MM.1S (cell line): ENCODE data around the gene TEX14.

Experiments
- DNase-seq: peaks from one replicate; pipeline ENCODE4 v3.0.0-alpha.2; 2015
- H2AFZ ChIP-seq: fragments of 300-600 bp; sonication (generic); 2 replicates; pipeline ENCODE4 v1.6.0; 2016; ENCODE audit warnings: antibody characterized with exemption, low read length
- H3F3A ChIP-seq: fragments of 300-600 bp; sonication (generic); 2 replicates; pipeline ENCODE4 v1.6.1; 2016; ENCODE audit warnings: mild to moderate bottlenecking, antibody characterized with exemption, low read length, moderate library complexity, mixed read lengths; ENCODE audit not compliant: insufficient read depth
- H3K27ac ChIP-seq: fragments of 300-600 bp; sonication (generic); 2 replicates; pipeline ENCODE4 v1.5.1; 2016; ENCODE audit warnings: mild to moderate bottlenecking, low read length
- H3K27me3 ChIP-seq: fragments of 300-600 bp; sonication (generic); replicated peaks from 2 replicates; pipeline ENCODE4 v1.6.0; 2016; ENCODE audit warnings: low read length; ENCODE audit not compliant: insufficient read depth
- H3K36me3 ChIP-seq: fragments of 300-600 bp; sonication (generic); replicated peaks from 2 replicates; pipeline ENCODE4 v1.6.1; 2016; ENCODE audit warnings: mild to moderate bottlenecking, low read length, mixed read lengths; ENCODE audit not compliant: insufficient read depth
- H3K4me1 ChIP-seq: fragments of 300-600 bp; sonication (generic); 2 replicates; pipeline ENCODE4 v1.6.1; 2016; ENCODE audit warnings: low read length, mixed read lengths
- H3K4me2 ChIP-seq: fragments of 300-600 bp; sonication (generic); 2 replicates; pipeline ENCODE4 v1.6.0; 2016; ENCODE audit warnings: low read depth, low read length
- H3K4me3 ChIP-seq: fragments of 300-600 bp; sonication (generic); 2 replicates; pipeline ENCODE4 v1.5.1; 2016; ENCODE audit warnings: low read length, mixed read lengths
- H3K79me2 ChIP-seq: fragments of 300-600 bp; sonication (generic); 2 replicates; pipeline ENCODE4 v1.6.1; 2016; ENCODE audit warnings: mixed run types, low read length, mixed read lengths
- H3K9ac ChIP-seq: fragments of 300-600 bp; sonication (generic); 2 replicates; pipeline ENCODE4 v1.6.1; 2016; ENCODE audit warnings: low read length, mixed read lengths
- H3K9me2 ChIP-seq: fragments of 300-600 bp; sonication (generic); replicated peaks from 2 replicates; pipeline ENCODE4 v1.6.1; 2016; ENCODE audit warnings: mild to moderate bottlenecking, low read length, mixed read lengths; ENCODE audit not compliant: insufficient read depth
- H3K9me3 ChIP-seq: fragments of 300-600 bp; sonication (generic); replicated peaks from 2 replicates; pipeline ENCODE4 v1.6.1; 2016; ENCODE audit warnings: mild to moderate bottlenecking, low read length, mixed read lengths; ENCODE audit not compliant: insufficient read depth
- H4K20me1 ChIP-seq: fragments of 300-600 bp; sonication (generic); 2 replicates; pipeline ENCODE4 v1.6.1; 2016; ENCODE audit warnings: mild to moderate bottlenecking, low read length, moderate library complexity, mixed read lengths; ENCODE audit not compliant: insufficient read depth
- EZH2 ChIP-seq: fragments of 300-600 bp; sonication (generic); optimal IDR thresholded peaks from 2 replicates; pipeline ENCODE3; 2017; ENCODE audit warnings: low read depth, mild to moderate bottlenecking, antibody characterized with exemption, low read length, mixed read lengths
- EZH2phosphoT487 ChIP-seq: fragments of 300-600 bp; sonication (generic); IDR thresholded peaks from 2 replicates; pipeline ENCODE4 v1.6.1; 2018; ENCODE audit warnings: antibody characterized with exemption, low read length
- TF ChIP-seq, protein P1 (sequence below): fragments of 300-600 bp; sonication (generic); IDR thresholded peaks from 2 replicates; pipeline ENCODE4 v1.5.1; 2016; ENCODE audit warnings: antibody characterized with exemption, low read length, mixed read lengths

The TEX14 gene

DNA sequence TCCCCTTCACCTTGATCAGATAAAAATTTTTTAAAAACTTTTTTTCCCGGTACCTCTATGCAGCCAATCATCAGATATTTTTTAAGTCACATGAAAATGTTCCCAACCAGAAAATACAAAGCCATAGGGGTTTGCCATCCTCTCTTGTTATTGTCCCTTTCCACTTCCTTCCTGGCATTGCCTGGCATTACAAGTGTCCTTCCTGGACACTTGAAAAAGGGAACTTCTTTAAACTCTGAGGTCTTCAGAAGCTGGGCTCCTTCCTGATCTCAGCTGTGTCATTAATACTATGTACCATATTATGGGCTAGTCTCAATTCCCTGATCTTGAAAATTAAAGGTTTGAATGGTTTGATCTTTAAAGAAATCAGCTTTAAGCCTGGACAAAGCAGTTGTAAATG, 64.9 kb downstream of the TEX14 start:
- H3K4me1 ChIP-seq: peaks cover 51% of the 10 kb centered on the region

DNA sequence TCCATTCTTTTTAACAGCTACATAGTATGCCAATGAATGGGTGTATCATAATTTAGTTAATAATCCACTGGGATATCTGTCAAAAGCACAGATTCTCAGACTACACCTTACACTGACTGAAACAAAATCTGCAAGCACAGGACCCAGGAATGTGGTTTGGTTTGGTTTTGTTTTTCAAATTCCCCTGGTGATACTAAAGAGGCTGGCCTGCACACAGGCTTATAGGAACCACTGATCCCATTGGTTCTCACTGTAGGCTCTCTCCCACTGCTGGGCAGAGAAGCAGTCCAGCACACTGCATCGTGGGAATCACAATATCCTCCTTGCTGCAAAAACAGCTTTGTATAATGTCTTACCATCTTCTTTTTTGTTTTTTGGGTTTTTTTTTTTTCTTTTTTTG, 67.1 kb downstream of the TEX14 start:
- H3K79me2 ChIP-seq: no peaks in the 10 kb centered on the region
- H3K9me3 ChIP-seq: no peaks in the 10 kb centered on the region
- no peaks in the 10 kb centered on the region for H4K20me1 ChIP-seq
- H3K27me3 ChIP-seq: no peaks in the 10 kb centered on the region
- H3K9me2 ChIP-seq: no peaks in the 10 kb centered on the region
- peak; percentile 51 for DNase-seq
- H3K27ac ChIP-seq: peak overlapping the region; percentile 43; the same call in 1 of the 2 replicates
- H2AFZ ChIP-seq: no peak overlapping the region
- H3K36me3 ChIP-seq: no peaks in the 10 kb centered on the region
- no peak overlapping the region for H3K9ac ChIP-seq
- no peak for TF ChIP-seq EZH2phosphoT487
- TF ChIP-seq, protein P1, sequence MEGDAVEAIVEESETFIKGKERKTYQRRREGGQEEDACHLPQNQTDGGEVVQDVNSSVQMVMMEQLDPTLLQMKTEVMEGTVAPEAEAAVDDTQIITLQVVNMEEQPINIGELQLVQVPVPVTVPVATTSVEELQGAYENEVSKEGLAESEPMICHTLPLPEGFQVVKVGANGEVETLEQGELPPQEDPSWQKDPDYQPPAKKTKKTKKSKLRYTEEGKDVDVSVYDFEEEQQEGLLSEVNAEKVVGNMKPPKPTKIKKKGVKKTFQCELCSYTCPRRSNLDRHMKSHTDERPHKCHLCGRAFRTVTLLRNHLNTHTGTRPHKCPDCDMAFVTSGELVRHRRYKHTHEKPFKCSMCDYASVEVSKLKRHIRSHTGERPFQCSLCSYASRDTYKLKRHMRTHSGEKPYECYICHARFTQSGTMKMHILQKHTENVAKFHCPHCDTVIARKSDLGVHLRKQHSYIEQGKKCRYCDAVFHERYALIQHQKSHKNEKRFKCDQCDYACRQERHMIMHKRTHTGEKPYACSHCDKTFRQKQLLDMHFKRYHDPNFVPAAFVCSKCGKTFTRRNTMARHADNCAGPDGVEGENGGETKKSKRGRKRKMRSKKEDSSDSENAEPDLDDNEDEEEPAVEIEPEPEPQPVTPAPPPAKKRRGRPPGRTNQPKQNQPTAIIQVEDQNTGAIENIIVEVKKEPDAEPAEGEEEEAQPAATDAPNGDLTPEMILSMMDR: no peak
- no peak for TF ChIP-seq EZH2
- peak overlapping the region; percentile 24; the same call in 1 of the 2 replicates for H3K4me2 ChIP-seq
- H3F3A ChIP-seq: peaks cover 34% of the 10 kb centered on the region
- H3K4me1 ChIP-seq: peaks cover 61% of the 10 kb centered on the region
- H3K4me3 ChIP-seq: no peak overlapping the region

More for the DNA sequence above, 64.9 kb downstream of the TEX14 start:
- H3K9ac ChIP-seq: no peak overlapping the region
- no peaks in the 10 kb centered on the region for H3K9me3 ChIP-seq
- H3F3A ChIP-seq: peaks cover 29% of the 10 kb centered on the region
- no peaks in the 10 kb centered on the region for H3K79me2 ChIP-seq
- no peaks in the 10 kb centered on the region for H3K9me2 ChIP-seq
- no peak for DNase-seq
- H3K4me3 ChIP-seq: no peak overlapping the region
- TF ChIP-seq EZH2phosphoT487 (no peak), EZH2 (no peak)
- TF ChIP-seq, protein P1: no peak
- H3K27ac ChIP-seq: no peak overlapping the region
- no peaks in the 10 kb centered on the region for H3K36me3 ChIP-seq
- no peaks in the 10 kb centered on the region for H4K20me1 ChIP-seq
- H3K4me2 ChIP-seq: no peak overlapping the region
- H3K27me3 ChIP-seq: no peaks in the 10 kb centered on the region
- H2AFZ ChIP-seq: no peak overlapping the region

DNA sequence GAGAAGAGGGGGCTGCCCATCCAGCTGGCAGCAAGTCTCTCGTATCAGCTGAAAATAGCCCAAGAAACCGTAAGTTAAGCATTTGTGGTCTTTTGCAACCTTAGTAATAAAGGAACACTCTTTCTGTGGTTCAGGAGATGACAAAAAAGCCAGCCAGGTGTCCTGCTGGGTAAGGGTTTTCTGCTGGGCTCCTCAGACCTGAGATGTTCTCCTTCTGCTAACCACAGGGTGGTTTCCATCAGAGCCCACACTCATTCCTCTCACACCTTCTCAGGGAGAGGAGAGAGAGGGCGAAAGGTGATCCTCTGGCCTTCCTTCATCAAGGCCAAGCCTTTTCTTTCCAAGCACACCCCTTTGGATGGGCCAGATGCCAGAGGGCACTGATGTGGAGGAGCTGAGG, 70.7 kb downstream of the TEX14 start:
- Histone ChIP-seq H3K4me3 (peak overlapping the region; percentile 8; the same call in 1 of the 2 replicates), H3F3A (peaks cover 34% of the 10 kb centered on the region), H3K36me3 (no peaks in the 10 kb centered on the region), H3K27me3 (no peaks in the 10 kb centered on the region), H3K4me2 (peak overlapping the region; percentile 63), H3K79me2 (no peaks in the 10 kb centered on the region), H3K9me2 (no peaks in the 10 kb centered on the region), H3K4me1 (peaks cover 76% of the 10 kb centered on the region), H3K27ac (peak overlapping the region; percentile 97), H3K9ac (peak overlapping the region; percentile 51), H4K20me1 (no peaks in the 10 kb centered on the region), H2AFZ (no peak overlapping the region), H3K9me3 (no peaks in the 10 kb centered on the region)
- TF ChIP-seq, protein P1: no peak
- TF ChIP-seq EZH2phosphoT487: no peak
- no peak for TF ChIP-seq EZH2
- DNase-seq: peak; percentile 97
